Measurements from ENCODE around the gene KRT20.
"Not testable (repeated sequence)": the region's sequence is repeated elsewhere in the genome, so short reads cannot be mapped to it uniquely, and the experiment has no call there.

The KRT20 gene

DNA sequence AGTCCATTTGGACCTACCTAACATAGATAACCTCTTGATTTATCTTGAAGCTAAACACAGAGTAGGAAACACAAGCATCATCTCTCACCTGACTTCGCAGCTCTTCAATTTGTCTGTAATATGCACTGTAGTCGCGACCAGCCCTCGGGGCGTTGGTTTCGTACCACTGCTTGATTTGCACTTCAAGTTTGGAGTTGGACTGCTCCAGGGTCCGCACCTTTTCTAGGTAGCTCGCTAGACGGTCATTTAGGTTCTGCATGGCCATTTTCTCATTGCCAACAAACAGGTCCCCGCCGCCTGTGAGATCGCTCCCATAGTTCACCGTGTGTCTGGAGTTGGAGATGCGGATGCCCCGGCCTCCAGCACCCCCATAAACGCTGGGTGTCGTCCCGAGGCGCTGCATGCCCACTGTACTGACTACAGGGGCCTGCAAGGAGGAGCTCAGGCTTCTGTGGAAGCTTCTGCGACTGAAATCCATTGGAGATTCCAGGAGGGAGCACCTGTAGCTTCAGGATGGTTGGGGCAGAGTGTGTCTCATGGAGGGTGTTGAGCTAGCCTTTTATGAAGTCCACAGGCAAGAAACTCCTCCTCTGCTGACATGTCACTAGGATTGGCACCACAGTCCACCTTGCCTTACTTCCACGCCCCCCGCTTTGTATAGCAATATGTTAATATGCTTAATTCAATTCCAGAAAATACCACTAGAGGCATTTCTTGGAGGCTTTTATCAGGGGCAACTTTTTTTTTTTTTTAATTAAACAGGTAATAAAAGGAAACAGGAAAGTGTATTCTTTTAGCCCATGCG is at the start of gene KRT20:
Gene KRT20, minus strand, starts transcription at position 535 of the 805 bp plus-strand sequence. Its CDS starts 57 bp downstream, at position 478.
- DNase-seq (ENCODE audit: low read depth in 2 of 2): no peak

DNA sequence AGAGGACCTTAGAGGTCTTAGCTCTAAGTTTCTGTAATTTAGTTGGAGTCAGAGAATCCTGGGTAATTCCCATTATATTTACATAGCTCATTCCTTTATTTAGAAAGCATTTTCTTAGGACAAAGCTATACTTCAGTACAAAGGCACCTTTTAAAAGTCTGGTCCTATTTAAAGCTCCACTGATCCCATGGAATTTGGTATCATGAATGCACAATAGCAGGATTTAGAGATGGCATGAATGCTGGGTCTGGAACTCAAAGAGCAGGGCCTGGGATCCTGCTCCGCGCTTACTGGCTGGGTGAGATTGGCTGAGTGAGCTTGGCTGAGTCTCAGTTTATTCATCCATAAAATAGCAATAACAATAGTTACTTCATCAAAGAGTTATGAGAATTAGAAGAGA is 47.6 kb upstream of the KRT20 start:
- no peak for DNase-seq (ENCODE audit: low read depth in 2 of 2)

DNA sequence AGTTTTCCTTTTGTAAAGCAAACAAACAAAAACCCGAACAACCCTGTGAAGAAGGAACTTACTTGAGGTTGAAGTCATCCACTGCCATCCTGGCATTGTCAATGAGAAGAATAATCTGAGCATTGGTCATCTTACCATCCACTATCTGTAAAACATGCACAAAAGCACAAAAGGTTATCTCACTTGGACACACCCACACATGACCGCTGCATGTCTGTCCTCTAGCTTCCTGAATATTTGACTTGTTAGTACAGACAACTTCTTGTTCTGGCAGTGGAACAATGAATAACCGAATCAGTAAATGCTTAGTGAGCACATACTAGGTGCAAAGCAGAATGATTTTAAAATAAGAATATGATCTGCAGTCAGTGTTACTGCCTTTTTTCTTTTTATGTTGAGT is 46.3 kb upstream of the KRT20 start:
- no peak for DNase-seq (ENCODE audit: low read depth in 2 of 2)

GRCh38 chr17:40926341-40926740 is 41.3 kb upstream of the KRT20 start:
- no peak for DNase-seq (ENCODE audit: low read depth in 2 of 2)

GRCh38 chr17:40922239-40922638 is 37.2 kb upstream of the KRT20 start:
- DNase-seq (ENCODE audit: low read depth in 2 of 2): no peak

DNA sequence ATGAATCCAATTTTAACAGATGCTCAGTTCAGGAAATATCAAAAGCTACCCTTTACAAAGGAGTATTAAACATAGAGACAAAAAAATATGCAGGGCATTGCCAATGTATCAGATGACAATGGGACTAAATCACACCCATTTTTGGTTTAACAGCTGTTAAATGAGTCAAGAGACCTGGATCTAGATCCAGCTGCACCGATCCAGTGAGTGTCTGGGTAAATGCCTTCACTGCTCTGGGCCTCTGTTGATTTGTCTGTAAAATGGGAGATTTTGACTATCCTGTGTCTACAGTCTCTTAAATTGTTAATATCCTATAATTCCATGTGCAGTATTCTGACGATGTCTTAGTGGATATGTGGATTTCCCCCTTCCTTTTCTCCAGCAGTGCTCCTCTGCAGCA is 36.0 kb upstream of the KRT20 start:
- no peak for DNase-seq (ENCODE audit: low read depth in 2 of 2)

- DNase-seq (ENCODE audit: low read depth in 2 of 2): not testable (repeated sequence)
Measured at GRCh38 chr17:40917116-40917515, 32.1 kb upstream of the KRT20 start.

- no peak for DNase-seq (ENCODE audit: low read depth in 2 of 2)
Measured at GRCh38 chr17:40916366-40916765, 31.3 kb upstream of the KRT20 start.

GRCh38 chr17:40915721-40916256 is 30.7 kb upstream of the KRT20 start:
- no peak for DNase-seq (ENCODE audit: low read depth in 2 of 2)

DNA sequence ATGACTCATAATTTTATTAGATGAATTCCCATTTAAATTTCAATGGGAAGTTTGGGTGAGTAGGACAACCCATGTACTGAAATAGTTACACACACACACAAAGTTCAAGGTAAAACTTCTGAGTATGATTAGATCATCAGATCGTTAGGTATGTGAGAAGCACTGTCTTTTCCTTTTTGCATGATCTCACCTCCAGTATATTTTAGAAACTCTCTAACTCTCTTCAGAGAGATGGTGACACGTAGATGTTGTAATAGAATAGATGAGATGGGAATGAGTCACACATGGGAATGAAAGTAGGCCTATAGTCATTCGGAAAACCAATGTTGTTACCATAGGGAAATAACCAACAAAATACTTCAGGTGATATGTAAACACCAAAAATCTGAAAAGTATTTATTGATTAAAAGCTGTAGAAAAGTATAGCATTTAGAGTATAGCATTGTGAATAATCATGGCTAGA is 30.2 kb upstream of the KRT20 start:
- DNase-seq (ENCODE audit: low read depth in 2 of 2): no peak

- no peak for DNase-seq (ENCODE audit: low read depth in 2 of 2)
Measured at GRCh38 chr17:40914075-40914855, 29.2 kb upstream of the KRT20 start.

- DNase-seq (ENCODE audit: low read depth in 2 of 2): no peak
Measured at GRCh38 chr17:40912486-40913210, 27.6 kb upstream of the KRT20 start.

GRCh38 chr17:40910441-40910841 is 25.4 kb upstream of the KRT20 start:
- no peak for DNase-seq (ENCODE audit: low read depth in 2 of 2)

DNA sequence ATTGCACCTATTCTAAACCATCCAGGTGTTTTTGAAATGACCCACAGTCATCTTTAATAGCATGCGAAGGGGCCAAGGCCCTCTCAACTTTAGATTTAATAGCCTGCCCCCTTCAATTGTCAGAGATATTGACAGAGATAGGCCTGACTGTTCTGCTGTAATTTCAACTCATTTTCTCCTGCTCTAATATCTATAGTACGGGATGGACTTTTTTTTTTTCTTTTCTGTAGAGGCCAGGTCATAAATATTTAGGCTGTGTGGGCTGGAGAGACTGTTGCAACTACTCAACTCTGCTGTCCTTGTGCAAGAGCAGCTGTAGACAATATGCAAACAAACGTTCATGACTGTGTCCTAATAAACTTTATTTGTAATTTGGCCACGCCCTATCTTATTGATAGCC is 24.7 kb upstream of the KRT20 start:
- DNase-seq (ENCODE audit: low read depth in 2 of 2): no peak

DNA sequence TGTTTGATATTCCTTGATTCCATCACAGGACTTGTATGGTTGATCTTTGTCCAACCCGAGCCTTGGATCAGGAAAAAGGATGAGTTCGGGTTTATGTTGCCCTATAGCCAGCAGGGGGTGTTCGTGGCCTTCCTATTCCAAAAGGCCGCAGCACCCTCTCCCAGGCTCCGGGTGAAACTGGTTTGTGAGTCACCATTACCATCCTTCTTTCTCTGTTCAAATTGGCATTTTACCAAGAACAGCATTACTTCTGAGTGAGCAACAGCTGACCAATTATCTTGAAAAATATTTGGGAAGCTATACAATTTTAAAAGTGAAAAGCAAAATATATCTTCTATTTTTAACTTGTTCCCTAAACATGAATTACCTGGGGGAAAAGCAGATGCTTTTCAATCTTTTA is 24.3 kb upstream of the KRT20 start:
- DNase-seq (ENCODE audit: low read depth in 2 of 2): peak; percentile 41 to 50

GRCh38 chr17:40906613-40907012 is 21.6 kb upstream of the KRT20 start:
- no peak for DNase-seq (ENCODE audit: low read depth in 2 of 2)

DNA sequence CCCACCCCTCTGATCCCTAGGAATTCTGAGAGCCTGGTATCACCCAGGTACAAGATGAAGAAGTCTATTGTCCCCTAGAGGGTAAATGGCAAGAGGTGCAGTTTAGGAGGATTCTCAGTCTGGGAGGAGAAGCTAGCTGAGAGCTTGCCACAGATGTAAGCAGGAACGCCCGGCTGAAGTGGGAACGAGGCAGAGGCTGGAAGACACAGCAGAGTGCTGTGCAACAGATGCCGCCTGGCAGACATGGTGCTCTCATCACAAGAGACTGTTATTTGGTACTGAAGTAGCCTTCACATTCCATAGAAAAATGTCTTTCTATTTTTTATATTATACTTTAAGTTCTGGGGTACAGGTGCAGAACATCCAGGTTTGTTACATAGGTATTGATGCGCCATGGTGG is 20.3 kb upstream of the KRT20 start:
- DNase-seq (ENCODE audit: low read depth in 2 of 2): no peak

GRCh38 chr17:40903129-40903847 is 18.2 kb upstream of the KRT20 start:
- DNase-seq (ENCODE audit: low read depth in 2 of 2): no peak

DNA sequence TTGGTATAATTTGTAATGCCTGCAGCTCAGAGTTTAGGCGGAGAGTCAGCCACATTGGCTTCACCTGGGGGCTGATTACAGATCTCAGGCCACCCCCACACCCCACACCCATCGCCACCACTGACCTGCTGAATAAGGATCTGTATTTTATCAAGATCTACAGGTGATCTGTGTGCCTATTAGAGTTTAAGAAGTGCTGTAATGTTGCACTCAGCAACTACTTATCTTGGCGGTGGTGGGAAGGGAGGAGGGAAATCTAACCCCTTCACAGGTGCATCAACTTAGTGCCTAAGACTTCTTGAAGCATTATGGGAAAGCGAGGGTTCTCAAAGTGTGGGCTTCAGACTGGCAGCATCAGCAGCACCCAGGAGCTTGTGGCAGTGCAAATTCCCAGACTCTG is 17.5 kb upstream of the KRT20 start:
- DNase-seq (ENCODE audit: low read depth in 2 of 2): no peak

GRCh38 chr17:40901981-40902474 is 17.0 kb upstream of the KRT20 start:
- DNase-seq (ENCODE audit: low read depth in 2 of 2): no peak

- no peak for DNase-seq (ENCODE audit: low read depth in 2 of 2)
Measured at GRCh38 chr17:40900809-40901356, 15.8 kb upstream of the KRT20 start.

Measured in activated CD4-positive, alpha-beta T cell treated with anti-CD3 and anti-CD28 coated beads for 24 hours (primary cell).